ENCODE measurements around the gene NMUR2. TPM values are rescaled to one million over a fixed set of nuclear protein-coding genes. Genes with fewer than 3 reads are reported as not detected.
A peak's percentile ranks its signal among the peaks of the same experiment; 100 is the strongest.

NMUR2 gene, protein sequence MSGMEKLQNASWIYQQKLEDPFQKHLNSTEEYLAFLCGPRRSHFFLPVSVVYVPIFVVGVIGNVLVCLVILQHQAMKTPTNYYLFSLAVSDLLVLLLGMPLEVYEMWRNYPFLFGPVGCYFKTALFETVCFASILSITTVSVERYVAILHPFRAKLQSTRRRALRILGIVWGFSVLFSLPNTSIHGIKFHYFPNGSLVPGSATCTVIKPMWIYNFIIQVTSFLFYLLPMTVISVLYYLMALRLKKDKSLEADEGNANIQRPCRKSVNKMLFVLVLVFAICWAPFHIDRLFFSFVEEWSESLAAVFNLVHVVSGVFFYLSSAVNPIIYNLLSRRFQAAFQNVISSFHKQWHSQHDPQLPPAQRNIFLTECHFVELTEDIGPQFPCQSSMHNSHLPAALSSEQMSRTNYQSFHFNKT
- total RNA-seq (not detected), polyA plus RNA-seq (not detected)

DNA sequence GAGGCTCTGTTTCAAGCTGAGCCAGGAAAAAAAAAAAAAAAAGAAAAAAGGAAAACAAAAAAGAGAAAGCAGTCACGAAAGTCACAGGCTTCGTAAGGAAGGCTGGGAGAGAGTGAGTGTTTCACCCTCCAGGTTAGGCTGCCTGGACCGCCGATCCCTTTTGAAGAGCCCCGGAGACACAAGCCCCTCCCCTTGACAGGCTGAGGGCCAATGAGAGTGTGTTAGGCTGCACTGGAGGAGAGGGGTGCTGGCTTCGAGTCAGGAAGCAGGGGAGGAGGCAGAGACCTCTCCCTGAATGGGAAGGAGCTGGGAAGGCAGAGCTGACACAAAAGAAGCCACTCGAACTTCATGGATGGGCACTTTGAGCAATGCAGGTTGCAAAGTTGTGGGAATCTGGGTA, at the start of gene NMUR2:
NMUR2 (minus strand) TSS at position 135 of the 400 bp plus-strand sequence. CDS start 166 bp downstream, outside the sequence.
- H3K4me3 ChIP-seq (ENCODE audit: low read depth, low read length) = no peak within 1 kb of the TSS
- H3K4me1 ChIP-seq (ENCODE audit: insufficient read depth) = no peaks in the 10 kb centered on the region
- H3K36me3 ChIP-seq (ENCODE audit: insufficient read depth) = no peaks in the 10 kb centered on the region
- WGBS = 13% methylated on average over 7 of the region's 7 CpGs
- no peak within 1 kb of the TSS for H3K27ac ChIP-seq (ENCODE audit: low read depth)
- no peak for DNase-seq (ENCODE audit: extremely low spot score)

DNA sequence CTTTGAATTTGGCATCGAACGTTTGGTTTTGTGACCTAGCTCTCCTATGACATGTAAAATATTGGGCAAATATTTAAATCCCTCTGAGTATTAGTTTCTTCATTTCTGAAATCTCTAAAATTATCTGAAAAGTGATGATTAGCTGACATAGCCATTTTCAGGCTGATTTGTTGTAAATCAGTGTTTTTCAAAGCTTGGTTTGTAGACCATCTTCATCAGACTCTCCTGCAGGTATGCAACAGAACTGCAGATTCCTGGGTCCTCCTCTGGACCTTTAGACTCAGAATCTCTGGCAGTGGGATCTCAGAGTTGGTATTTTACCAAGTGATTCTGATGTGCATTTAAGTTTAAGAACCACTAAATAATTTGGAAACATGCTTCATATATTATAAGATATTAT, 38.9 kb upstream of the NMUR2 start:
- no peaks in the 10 kb centered on the region for H3K36me3 ChIP-seq (ENCODE audit: insufficient read depth)
- H3K4me3 ChIP-seq (ENCODE audit: low read depth, low read length) = no peak overlapping the region
- DNase-seq (ENCODE audit: extremely low spot score) = no peak
- no peaks in the 10 kb centered on the region for H3K4me1 ChIP-seq (ENCODE audit: insufficient read depth)
- no peak overlapping the region for H3K27ac ChIP-seq (ENCODE audit: low read depth)
- WGBS = 70% methylated on average over 2 of the region's 2 CpGs

DNA sequence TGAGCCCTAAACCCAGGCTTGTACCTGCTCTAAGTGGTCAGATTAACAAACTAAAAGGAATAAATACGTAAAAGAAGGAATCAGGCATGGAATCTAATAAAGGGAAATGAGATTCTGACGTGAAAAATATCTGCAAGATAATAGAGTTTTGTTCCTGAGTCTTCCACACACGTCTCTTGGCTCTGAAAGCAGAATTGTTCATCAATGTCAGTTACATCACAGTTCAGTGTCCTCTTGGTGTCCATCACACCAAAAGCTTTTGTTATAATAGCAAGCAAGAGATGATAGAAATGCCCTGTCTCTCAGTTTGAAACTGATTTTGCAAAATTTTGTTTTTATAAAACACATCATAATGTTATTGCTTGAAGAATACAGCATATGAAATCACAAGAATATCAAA, 34.7 kb upstream of the NMUR2 start:
- 57% methylated on average over 3 of the region's 3 CpGs for WGBS
- Histone ChIP-seq H3K36me3 (ENCODE audit: insufficient read depth) (no peaks in the 10 kb centered on the region), H3K4me3 (ENCODE audit: low read depth, low read length) (no peak overlapping the region), H3K27ac (ENCODE audit: low read depth) (no peak overlapping the region), H3K4me1 (ENCODE audit: insufficient read depth) (no peaks in the 10 kb centered on the region)
- DNase-seq (ENCODE audit: extremely low spot score) = no peak

DNA sequence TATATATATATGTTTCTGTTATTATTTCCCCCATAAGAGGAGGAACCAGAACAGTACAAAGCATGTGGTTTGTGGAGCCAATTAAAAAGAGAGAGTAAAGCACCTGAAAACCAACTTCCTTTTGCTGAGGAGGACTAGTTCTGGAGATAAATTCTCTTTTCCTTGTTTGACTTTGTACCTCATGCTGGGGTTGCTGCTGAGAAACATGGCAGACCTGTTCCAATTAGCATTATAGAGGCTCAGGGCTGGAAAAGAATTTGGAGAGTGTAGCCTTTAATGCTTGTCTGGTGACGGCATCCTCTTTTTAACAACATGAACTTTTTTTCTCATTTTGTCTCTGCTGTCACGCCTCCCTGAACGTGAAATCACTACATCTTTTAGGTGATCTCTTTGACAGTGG, 32.8 kb upstream of the NMUR2 start:
- Histone ChIP-seq H3K27ac (ENCODE audit: low read depth) (no peak overlapping the region), H3K36me3 (ENCODE audit: insufficient read depth) (no peaks in the 10 kb centered on the region), H3K4me1 (ENCODE audit: insufficient read depth) (no peaks in the 10 kb centered on the region), H3K4me3 (ENCODE audit: low read depth, low read length) (no peak overlapping the region)
- WGBS = 63% methylated on average over 3 of the region's 3 CpGs
- DNase-seq (ENCODE audit: extremely low spot score) = no peak

DNA sequence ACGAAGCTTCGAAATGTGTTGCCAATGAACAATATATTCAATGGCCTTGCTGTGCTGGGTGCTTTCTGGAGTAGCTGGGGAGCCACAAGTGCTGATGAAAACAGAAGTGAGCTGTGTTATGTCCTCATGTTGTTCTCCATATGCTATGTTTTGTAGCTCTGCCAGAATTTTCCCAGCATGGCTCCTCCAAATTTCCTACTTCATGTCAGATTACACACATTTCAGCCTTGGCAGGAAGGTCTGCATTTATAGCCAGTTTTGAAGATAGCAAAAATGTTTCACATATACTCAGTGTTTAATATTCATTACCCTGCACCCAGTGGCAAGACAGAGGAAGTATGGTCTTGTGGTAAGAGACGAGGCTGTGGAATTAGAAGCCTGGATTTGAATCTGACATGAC, 22.6 kb upstream of the NMUR2 start:
- DNase-seq (ENCODE audit: extremely low spot score) = peak; percentile 2
- H3K36me3 ChIP-seq (ENCODE audit: insufficient read depth) = no peaks in the 10 kb centered on the region
- WGBS = 28% methylated on average over 3 of the region's 3 CpGs
- H3K4me3 ChIP-seq (ENCODE audit: low read depth, low read length) = no peak overlapping the region
- H3K27ac ChIP-seq (ENCODE audit: low read depth) = no peak overlapping the region
- H3K4me1 ChIP-seq (ENCODE audit: insufficient read depth) = no peaks in the 10 kb centered on the region

DNA sequence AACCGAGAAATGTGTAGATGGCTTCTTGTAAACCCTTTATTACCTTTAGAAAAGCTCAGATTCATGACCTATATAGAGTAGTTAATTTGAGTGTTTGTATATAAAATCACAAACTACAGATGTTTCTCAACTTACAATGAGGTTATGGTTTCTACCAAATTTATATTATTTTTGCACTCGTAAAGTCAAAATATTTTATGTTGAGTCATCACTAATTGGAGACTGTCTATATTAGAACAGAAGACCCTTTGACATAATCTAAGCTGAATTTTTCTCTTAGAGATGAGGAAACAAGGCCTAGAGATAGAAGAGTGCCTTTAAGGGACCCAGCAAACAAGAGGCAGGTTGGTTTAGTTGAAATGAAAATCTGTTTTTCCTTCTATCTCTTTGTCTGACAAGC, 20.0 kb upstream of the NMUR2 start:
- 76% methylated on average over 2 of the region's 2 CpGs for WGBS
- H3K36me3 ChIP-seq (ENCODE audit: insufficient read depth) = no peaks in the 10 kb centered on the region
- no peak overlapping the region for H3K4me3 ChIP-seq (ENCODE audit: low read depth, low read length)
- H3K27ac ChIP-seq (ENCODE audit: low read depth) = no peak overlapping the region
- H3K4me1 ChIP-seq (ENCODE audit: insufficient read depth) = no peaks in the 10 kb centered on the region
- DNase-seq (ENCODE audit: extremely low spot score) = no peak

DNA sequence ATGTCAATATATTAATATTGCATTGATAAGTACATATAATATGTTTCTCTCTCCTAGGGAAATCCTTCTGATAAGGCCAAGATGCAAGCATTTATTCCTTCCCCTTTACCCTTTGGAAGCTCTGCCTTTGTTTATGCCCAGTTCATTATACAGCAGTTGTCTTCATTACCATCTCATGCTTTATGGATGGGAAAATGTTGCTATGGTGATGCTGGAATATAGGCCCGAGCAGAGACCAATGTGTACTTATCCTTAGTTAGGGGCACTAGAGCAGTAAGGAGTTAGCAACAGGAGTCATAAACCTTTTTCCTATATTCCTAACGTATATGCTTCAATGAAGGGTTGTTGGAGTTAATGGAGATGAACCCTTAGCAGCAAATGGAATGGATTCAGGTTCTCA, 19.4 kb upstream of the NMUR2 start:
- Histone ChIP-seq H3K27ac (ENCODE audit: low read depth) (no peak overlapping the region), H3K36me3 (ENCODE audit: insufficient read depth) (no peaks in the 10 kb centered on the region), H3K4me3 (ENCODE audit: low read depth, low read length) (no peak overlapping the region), H3K4me1 (ENCODE audit: insufficient read depth) (no peaks in the 10 kb centered on the region)
- no peak for DNase-seq (ENCODE audit: extremely low spot score)
- WGBS = 83% methylated on average over 2 of the region's 2 CpGs

DNA sequence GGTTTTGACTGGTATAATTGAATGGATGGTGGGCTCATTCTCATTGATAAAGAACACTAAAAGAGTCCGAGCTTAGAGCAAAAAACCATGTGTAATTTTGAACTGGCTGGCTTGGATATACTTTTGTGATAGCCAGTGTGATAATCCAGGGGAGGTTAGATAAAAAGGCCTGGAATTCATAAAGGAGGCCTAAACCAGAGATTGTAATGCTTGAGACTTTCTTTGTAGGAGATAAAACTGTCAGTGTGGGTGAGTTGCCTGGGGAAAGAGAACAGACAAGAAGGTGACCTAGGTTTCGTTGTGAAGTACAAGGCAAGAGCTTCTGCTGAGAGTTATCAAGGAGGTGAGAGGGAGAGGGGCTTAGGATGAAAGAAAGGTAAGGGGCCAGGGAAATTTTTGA, 17.0 kb upstream of the NMUR2 start:
- 51% methylated on average over 2 of the region's 2 CpGs for WGBS
- no peaks in the 10 kb centered on the region for H3K36me3 ChIP-seq (ENCODE audit: insufficient read depth)
- H3K27ac ChIP-seq (ENCODE audit: low read depth) = no peak overlapping the region
- no peak overlapping the region for H3K4me3 ChIP-seq (ENCODE audit: low read depth, low read length)
- H3K4me1 ChIP-seq (ENCODE audit: insufficient read depth) = no peaks in the 10 kb centered on the region
- DNase-seq (ENCODE audit: extremely low spot score) = no peak

DNA sequence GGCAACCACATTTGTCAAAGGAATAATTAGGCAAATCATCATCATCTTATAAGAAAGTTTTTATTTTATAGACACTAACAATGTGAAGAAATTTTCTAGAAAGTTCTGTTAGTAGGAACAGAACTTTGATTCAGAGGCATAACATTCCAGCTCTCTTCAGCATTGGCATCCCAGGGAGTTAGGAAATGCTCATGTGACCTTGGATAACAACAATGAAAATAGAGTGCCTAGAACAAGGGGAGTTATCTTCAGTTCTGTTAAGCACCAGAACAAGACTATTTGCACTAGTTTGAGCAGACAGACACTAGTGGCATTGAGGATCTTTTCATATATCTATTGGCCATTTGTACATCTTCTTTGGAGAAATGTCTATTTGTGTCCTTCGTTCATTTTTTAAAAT, 7.0 kb upstream of the NMUR2 start:
- 96% methylated on average over 1 of the region's 1 CpG for WGBS
- no peak for DNase-seq (ENCODE audit: extremely low spot score)
- H3K4me1 ChIP-seq (ENCODE audit: insufficient read depth) = no peaks in the 10 kb centered on the region
- H3K27ac ChIP-seq (ENCODE audit: low read depth) = no peak overlapping the region
- no peak overlapping the region for H3K4me3 ChIP-seq (ENCODE audit: low read depth, low read length)
- no peaks in the 10 kb centered on the region for H3K36me3 ChIP-seq (ENCODE audit: insufficient read depth)

DNA sequence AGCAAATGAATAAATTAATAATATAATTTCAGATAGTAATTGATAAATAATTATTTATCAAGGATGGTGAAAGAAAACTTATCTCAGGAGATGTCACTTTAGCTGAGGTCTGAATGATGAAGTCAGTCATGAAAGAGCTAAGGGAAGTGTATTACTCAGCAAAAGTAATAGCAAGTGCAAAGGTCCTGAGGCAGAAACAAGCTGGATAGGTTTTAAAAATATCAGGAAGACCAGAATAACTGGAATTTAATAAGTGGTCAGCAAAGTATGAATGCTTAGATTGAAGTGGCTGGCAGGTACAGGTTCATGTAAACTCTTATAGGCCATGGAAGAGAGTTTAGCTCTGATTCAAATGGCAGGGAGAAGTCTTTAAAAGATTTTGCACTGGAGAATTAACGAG, 1.0 kb upstream of the NMUR2 start:
- H3K4me1 ChIP-seq (ENCODE audit: insufficient read depth) = no peaks in the 10 kb centered on the region
- no peak for DNase-seq (ENCODE audit: extremely low spot score)
- 80% methylated on average over 1 of the region's 1 CpG for WGBS
- H3K4me3 ChIP-seq (ENCODE audit: low read depth, low read length) = no peak overlapping the region
- H3K27ac ChIP-seq (ENCODE audit: low read depth) = no peak overlapping the region
- no peaks in the 10 kb centered on the region for H3K36me3 ChIP-seq (ENCODE audit: insufficient read depth)

DNA sequence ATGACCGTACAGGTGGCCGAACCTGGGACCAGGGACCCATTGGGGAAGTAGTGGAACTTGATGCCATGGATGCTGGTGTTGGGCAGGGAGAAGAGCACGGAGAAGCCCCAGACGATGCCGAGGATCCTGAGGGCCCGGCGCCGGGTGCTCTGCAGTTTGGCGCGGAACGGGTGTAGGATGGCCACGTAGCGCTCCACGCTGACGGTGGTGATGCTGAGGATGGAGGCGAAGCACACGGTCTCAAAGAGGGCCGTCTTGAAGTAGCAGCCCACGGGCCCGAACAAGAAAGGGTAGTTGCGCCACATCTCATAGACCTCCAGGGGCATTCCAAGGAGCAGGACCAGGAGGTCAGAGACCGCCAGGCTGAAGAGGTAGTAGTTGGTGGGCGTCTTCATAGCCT, 585 bp downstream of the NMUR2 start:
- Histone ChIP-seq H3K36me3 (ENCODE audit: insufficient read depth) (no peaks in the 10 kb centered on the region), H3K27ac (ENCODE audit: low read depth) (no peak overlapping the region), H3K4me1 (ENCODE audit: insufficient read depth) (no peaks in the 10 kb centered on the region), H3K4me3 (ENCODE audit: low read depth, low read length) (no peak overlapping the region)
- no peak for DNase-seq (ENCODE audit: extremely low spot score)
- WGBS = 98% methylated on average over 23 of the region's 23 CpGs

DNA sequence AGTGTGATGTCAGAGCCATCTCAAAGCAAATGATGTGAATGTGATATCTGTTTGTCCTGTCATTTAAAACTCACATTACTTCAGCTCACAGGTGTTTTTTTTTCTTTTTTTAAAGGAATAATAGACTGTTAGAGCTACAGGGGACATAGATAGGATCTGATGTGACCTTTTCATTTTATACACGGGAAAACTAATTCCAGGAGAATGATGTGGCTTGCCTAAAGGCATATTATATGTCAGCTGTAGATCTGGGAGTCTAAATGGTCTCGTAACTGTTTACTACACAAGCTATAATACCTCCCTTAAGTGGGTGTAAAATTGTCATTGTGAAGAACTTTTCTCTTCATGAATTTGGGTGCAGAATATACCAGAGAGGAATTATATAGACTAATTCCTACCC, 2.0 kb downstream of the NMUR2 start:
- H3K27ac ChIP-seq (ENCODE audit: low read depth) = no peak overlapping the region
- 50% methylated on average over 2 of the region's 2 CpGs for WGBS
- H3K4me1 ChIP-seq (ENCODE audit: insufficient read depth) = no peaks in the 10 kb centered on the region
- no peak overlapping the region for H3K4me3 ChIP-seq (ENCODE audit: low read depth, low read length)
- H3K36me3 ChIP-seq (ENCODE audit: insufficient read depth) = no peaks in the 10 kb centered on the region
- DNase-seq (ENCODE audit: extremely low spot score) = no peak

DNA sequence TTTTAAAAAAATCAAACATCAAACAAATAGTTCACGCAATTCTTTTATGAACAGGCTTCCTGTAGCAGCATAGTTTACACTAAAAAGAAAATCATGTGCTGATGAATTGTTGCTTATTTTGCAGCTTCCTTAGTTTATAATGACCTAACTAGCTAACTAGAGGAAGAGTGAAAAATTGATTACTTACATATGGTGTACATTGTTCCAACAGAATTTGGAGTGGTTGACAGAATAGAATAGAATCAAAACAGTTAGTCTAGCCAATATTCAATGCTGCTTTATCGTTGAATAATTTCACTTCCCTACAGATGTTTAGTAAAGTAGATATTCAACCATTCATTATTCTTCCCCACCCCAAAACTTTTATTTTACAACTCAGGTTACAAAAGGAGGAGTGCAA, 4.2 kb downstream of the NMUR2 start:
- Histone ChIP-seq H3K4me3 (ENCODE audit: low read depth, low read length) (no peak overlapping the region), H3K27ac (ENCODE audit: low read depth) (no peak overlapping the region), H3K4me1 (ENCODE audit: insufficient read depth) (no peaks in the 10 kb centered on the region), H3K36me3 (ENCODE audit: insufficient read depth) (no peaks in the 10 kb centered on the region)
- DNase-seq (ENCODE audit: extremely low spot score) = no peak
- 54% methylated on average over 2 of the region's 2 CpGs for WGBS

DNA sequence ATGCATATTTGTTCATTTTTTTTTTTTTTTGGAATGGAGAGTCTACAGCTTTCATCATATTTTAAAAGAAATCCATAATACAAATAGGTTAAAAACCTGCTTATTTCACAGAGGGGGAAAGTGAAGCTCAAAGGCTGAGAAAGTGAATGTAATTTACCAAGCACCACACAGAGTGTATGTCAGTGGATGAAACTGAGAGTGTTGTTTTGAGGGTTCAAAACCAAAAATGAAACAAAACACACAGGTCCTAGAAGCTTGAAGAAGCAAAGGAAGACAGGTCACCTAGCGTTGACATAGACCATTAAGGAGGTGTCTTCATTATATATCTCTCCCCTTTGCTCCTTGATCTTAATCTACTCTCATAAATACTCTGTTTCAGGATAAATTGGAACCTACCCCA, 7.5 kb downstream of the NMUR2 start:
- Histone ChIP-seq H3K36me3 (ENCODE audit: insufficient read depth) (no peaks in the 10 kb centered on the region), H3K4me1 (ENCODE audit: insufficient read depth) (no peaks in the 10 kb centered on the region), H3K4me3 (ENCODE audit: low read depth, low read length) (no peak overlapping the region), H3K27ac (ENCODE audit: low read depth) (no peak overlapping the region)
- no peak for DNase-seq (ENCODE audit: extremely low spot score)
- 83% methylated on average over 1 of the region's 1 CpG for WGBS

DNA sequence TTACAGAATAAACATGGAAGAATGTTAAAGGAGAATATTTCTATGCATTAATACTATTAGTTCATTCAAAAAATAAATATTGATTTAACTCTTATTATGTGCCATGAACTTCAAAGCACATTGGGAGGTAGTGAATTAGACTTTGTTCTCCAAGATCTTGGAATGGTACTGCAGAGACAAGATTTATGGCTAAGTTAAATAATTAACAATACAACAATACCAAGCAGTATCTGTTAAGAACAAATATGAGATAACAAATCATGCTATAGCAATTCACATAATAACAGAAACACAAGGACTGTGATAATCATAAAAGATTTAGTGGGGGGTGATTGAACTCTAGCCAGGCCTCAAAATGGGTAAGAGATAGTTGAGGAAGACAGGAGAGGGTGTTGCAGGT, 11.6 kb downstream of the NMUR2 start:
- Histone ChIP-seq H3K36me3 (ENCODE audit: insufficient read depth) (no peaks in the 10 kb centered on the region), H3K4me1 (ENCODE audit: insufficient read depth) (no peaks in the 10 kb centered on the region), H3K4me3 (ENCODE audit: low read depth, low read length) (no peak overlapping the region), H3K27ac (ENCODE audit: low read depth) (no peak overlapping the region)
- no peak for DNase-seq (ENCODE audit: extremely low spot score)
